Endothelial cell of umbilical vein (primary cell): ENCODE measurements around the gene CGRRF1.

Experiments
- EZH2 ChIP-seq: IDR thresholded peaks from 2 replicates; pipeline ENCODE4 v1.6.1; 2012; ENCODE audit warnings: borderline replicate concordance, low read depth, mild to moderate bottlenecking, moderate library complexity, low read length, inconsistent platforms; ENCODE audit not compliant: severe bottlenecking
- POLR2A ChIP-seq: IDR thresholded peaks from 2 replicates; pipeline ENCODE4 v1.6.1; 2012; ENCODE audit warnings: low read depth, mild to moderate bottlenecking, control low read depth, low read length
- TF ChIP-seq, protein P1 (sequence below), 2 donors: IDR thresholded peaks; 1 replicate in 1 of 2; 2 replicates in 1 of 2; pipeline ENCODE4 v1.5.1; 2011; ENCODE audit warnings: low read length in 2 of 2, mild to moderate bottlenecking in 2 of 2, moderate library complexity in 2 of 2, control low read depth in 1 of 2, inconsistent platforms in 1 of 2, low read depth in 1 of 2; ENCODE audit not compliant: insufficient read depth in 1 of 2; ENCODE audit errors: extremely low read depth in 1 of 2

GRCh38 chr14:54577494-54577893, 67.8 kb downstream of the CGRRF1 start:
- TF ChIP-seq EZH2 (no peak), POLR2A (no peak)
- TF ChIP-seq, protein P1, sequence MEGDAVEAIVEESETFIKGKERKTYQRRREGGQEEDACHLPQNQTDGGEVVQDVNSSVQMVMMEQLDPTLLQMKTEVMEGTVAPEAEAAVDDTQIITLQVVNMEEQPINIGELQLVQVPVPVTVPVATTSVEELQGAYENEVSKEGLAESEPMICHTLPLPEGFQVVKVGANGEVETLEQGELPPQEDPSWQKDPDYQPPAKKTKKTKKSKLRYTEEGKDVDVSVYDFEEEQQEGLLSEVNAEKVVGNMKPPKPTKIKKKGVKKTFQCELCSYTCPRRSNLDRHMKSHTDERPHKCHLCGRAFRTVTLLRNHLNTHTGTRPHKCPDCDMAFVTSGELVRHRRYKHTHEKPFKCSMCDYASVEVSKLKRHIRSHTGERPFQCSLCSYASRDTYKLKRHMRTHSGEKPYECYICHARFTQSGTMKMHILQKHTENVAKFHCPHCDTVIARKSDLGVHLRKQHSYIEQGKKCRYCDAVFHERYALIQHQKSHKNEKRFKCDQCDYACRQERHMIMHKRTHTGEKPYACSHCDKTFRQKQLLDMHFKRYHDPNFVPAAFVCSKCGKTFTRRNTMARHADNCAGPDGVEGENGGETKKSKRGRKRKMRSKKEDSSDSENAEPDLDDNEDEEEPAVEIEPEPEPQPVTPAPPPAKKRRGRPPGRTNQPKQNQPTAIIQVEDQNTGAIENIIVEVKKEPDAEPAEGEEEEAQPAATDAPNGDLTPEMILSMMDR (IDR thresholded peaks at IDR 0.05; ENCODE audit: extremely low read depth in 1 of 2, insufficient read depth in 1 of 2, low read depth in 1 of 2, low read length in 2 of 2): no peak
